HL-60 (cell line): ENCODE data around the gene SPATA13.

Source experiments
- POLR2AphosphoS5 ChIP-seq: IDR thresholded peaks from 2 replicates; pipeline ENCODE4 v1.6.1; 2012; ENCODE audit warnings: low read depth
- TF ChIP-seq, protein P1 (sequence below): IDR thresholded peaks from one replicate; pipeline ENCODE4 v1.5.1; 2011; ENCODE audit warnings: low read length, control low read depth, inconsistent platforms; ENCODE audit not compliant: insufficient read depth
- TF ChIP-seq, protein P2 (sequence below): IDR thresholded peaks from 2 replicates; pipeline ENCODE4 v1.6.1; 2012; ENCODE audit warnings: low read depth; ENCODE audit not compliant: insufficient replicate concordance

DNA sequence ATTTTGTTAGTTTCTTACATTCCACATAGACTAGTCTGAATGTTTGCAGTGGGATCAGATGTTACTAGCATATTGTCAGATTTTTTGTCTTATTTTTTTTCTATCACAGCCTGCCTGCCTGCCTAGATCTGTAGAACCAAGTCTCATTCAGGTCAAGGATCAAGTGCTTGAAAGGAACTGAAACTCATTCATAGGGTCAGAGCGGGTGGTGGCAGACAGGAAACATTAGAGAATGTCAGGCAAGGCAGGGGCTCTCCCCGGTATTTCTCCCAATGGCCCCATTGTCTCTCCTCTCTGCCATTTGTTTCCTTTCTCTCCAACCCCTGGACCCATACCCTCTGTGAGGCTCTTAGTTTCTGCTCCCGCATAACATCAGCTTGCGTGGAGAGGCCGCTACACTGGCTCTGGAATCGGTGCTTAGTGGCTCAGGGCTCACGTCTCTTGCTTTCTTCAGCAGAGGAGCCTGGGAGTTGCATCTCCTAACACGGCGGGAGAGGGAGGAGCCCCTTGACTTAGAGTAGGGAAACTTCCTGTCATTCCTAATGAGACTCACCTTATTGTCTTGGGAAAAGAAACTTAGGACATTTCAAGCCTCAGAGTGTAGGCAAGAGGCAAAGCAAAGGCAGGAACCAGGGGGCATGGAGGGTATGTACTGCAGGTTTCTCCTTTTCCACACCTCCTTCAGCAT is 35.6 kb upstream of the SPATA13 start:
- TF ChIP-seq, protein P1, sequence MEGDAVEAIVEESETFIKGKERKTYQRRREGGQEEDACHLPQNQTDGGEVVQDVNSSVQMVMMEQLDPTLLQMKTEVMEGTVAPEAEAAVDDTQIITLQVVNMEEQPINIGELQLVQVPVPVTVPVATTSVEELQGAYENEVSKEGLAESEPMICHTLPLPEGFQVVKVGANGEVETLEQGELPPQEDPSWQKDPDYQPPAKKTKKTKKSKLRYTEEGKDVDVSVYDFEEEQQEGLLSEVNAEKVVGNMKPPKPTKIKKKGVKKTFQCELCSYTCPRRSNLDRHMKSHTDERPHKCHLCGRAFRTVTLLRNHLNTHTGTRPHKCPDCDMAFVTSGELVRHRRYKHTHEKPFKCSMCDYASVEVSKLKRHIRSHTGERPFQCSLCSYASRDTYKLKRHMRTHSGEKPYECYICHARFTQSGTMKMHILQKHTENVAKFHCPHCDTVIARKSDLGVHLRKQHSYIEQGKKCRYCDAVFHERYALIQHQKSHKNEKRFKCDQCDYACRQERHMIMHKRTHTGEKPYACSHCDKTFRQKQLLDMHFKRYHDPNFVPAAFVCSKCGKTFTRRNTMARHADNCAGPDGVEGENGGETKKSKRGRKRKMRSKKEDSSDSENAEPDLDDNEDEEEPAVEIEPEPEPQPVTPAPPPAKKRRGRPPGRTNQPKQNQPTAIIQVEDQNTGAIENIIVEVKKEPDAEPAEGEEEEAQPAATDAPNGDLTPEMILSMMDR: no peak
- no peak for TF ChIP-seq POLR2AphosphoS5
- TF ChIP-seq, protein P2, sequence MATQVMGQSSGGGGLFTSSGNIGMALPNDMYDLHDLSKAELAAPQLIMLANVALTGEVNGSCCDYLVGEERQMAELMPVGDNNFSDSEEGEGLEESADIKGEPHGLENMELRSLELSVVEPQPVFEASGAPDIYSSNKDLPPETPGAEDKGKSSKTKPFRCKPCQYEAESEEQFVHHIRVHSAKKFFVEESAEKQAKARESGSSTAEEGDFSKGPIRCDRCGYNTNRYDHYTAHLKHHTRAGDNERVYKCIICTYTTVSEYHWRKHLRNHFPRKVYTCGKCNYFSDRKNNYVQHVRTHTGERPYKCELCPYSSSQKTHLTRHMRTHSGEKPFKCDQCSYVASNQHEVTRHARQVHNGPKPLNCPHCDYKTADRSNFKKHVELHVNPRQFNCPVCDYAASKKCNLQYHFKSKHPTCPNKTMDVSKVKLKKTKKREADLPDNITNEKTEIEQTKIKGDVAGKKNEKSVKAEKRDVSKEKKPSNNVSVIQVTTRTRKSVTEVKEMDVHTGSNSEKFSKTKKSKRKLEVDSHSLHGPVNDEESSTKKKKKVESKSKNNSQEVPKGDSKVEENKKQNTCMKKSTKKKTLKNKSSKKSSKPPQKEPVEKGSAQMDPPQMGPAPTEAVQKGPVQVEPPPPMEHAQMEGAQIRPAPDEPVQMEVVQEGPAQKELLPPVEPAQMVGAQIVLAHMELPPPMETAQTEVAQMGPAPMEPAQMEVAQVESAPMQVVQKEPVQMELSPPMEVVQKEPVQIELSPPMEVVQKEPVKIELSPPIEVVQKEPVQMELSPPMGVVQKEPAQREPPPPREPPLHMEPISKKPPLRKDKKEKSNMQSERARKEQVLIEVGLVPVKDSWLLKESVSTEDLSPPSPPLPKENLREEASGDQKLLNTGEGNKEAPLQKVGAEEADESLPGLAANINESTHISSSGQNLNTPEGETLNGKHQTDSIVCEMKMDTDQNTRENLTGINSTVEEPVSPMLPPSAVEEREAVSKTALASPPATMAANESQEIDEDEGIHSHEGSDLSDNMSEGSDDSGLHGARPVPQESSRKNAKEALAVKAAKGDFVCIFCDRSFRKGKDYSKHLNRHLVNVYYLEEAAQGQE: no peak
